GM21737 (cell line): ENCODE data around the gene STAB1.

ENCODE experiments used
- ATAC-seq: cut with Tn5 transposase; IDR thresholded peaks from one replicate; pipeline ENCODE4 v1.9.1; 2021; ENCODE audit warnings: mild to moderate bottlenecking, moderate library complexity; ENCODE audit not compliant: unreplicated experiment

Gene STAB1

DNA sequence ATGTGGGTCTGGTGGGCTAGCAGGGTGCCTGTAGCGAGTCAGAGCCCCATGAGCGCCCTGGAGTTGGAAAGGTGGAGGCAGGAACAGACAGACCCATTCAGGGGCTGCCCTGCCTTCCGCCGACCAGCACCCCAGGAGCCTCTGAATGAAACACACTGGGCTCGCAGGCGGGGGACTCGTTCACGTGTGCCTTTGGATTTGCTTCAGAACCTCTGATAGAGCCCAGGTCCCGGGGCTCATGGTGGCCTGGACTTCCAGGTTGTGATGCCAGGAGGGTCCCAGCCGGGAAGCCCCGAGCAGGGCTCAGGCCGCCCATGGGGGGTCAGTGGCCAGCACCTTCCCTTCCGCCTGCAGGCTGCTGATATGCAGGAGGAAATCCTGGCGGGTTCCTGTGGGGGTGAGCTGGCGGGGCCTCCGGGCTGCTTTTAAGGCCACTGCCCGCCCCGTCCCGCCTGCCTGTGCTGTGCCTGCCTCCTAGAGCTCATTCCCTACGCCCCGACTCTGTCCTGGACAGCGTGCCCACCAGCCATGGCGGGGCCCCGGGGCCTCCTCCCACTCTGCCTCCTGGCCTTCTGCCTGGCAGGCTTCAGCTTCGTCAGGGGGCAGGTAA is at the start of gene STAB1:
Gene STAB1 (plus strand): TSS at position 453 of the 610 bp plus-strand sequence. CDS start 76 bp downstream, at position 529.
- ATAC-seq, result no peak

DNA sequence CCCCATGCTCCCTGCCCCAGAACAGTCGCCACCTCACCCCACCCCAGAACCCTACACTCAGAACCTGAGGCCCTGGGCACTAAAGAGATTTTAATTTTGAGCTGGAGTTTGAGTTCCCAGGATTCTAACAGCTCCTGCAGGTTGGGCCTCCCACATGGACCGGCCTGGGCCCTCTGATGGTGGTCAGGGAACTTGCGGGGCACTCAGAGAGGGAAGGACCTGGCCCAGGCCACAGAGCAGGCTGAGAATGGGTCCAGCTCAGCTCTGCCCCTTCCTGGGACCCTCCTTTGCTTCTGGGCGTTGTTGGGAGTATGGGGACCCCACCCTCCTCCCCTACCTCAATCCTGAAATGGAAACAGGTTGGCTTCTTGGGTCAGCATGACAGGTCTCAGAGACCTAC is 49.1 kb upstream of the STAB1 start:
- ATAC-seq, result no peak

- no peak for ATAC-seq
These were observed 48.3 kb upstream of the STAB1 start for GRCh38 chr3:52446631-52447511.

DNA sequence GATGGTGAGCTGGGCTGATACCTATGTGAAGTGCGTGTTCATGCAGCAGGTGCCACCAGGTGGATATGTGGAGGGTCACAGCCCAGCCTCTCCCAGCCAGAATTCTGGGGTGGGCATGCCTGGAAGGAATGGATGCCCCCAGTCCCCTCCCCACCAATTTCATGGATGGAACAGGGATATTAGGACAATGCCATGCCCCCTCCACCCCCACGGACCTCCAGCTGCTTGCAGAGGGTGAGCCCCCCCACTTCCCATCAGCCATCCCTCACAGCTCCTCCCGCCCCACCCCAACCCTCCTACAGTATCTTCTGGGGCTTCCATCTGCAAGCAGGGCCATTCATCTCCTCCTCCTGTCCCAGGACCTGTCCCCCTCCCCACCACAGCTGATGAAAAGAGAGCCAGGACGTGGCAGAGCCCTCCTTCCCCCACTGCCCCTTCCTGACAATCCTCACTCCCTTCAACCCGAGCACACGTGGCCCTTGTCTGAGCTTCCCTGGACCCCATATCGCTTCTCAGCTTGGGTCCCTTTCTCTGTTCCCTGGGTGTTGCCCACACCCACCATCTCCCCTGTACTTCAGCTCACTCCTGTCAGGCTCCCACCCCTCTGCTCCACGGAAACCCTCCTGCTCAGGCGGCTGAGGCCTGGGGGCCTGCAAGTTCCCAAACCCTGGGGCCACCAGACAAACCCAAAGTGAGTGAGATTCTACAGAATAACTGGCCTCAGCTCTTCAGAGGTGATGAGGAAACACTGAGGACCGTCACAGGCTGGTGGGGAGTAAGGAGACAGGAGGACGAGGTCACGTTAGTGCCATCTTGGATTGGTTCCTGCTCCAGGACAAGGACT is 47.4 kb upstream of the STAB1 start:
- no peak for ATAC-seq

DNA sequence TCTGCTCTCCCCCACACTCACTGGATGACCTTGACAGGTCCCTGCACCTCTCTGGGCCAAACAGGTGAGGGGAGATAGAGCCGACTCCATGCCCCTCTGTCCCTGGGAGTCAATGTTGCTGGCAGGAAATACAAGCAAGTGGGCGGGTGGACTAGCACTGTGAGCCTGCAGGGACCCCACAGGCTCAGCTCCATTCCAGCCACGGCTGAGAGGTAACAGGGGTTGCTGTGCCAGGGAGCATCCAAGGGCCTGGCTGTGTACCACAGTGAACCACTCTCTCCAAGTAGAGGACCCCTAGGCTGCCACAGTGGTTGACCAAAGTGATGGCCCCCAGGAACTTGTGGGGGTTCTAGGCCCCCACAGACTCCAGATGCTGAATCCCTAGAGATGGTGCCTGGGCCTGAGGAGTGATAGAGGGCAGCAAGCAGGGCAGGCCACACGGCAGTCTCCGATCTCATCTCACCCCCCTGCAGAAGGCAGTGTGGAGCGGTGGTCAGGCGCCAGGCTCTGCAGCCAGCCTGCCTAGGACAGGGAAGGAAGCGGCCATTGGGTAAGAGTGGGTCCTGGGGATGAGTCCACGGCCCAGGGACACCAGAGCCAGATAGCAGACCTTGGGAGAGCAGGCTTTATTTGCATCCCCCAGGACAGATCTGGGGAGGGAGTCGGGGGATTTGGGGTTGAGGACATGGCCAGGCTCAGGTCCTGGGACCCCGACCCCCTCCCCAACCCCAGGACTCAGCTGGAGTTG is 44.5 kb upstream of the STAB1 start:
- ATAC-seq, result no peak

DNA sequence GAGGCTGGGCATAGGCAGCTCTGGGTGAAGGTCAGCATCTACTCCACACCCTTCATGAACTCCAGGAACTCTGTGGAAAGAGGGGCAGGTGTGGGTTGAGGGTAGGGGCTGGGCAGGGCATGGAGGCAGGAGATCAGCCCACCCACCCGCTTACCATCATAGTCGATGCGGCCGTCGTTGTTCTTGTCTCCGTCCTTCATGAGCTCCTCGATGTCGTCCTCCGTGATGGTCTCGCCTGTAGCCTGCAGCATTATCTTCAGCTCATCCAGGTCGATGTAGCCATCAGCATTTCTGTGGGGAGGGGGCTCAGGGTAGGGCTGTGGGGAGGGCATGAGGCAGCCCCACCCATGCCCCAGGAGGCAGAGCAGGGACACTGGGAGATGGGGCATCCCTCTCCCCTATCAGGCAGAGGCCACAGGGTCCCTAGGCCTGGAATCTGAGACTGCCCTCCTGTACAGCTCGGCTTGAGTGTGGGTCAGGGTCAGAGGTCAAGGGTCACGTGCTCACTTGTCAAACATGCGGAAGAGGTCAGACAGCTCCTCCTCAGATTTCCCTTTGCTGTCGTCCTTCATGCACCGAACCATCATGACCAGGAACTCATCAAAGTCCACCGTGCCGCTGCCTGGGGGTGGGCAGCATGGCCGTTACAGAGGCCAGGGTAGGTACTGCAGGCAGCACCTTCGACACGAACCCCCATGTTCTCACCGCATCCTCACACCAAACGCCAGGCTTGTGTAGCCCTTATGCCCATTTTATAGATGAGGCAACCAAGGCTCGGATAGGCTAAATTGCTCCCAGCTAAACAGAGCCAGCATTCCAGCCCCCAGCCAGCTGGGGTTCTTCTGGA is 43.7 kb upstream of the STAB1 start:
- no peak for ATAC-seq

GRCh38 chr3:52452126-52452525 is 43.0 kb upstream of the STAB1 start:
- no peak for ATAC-seq

DNA sequence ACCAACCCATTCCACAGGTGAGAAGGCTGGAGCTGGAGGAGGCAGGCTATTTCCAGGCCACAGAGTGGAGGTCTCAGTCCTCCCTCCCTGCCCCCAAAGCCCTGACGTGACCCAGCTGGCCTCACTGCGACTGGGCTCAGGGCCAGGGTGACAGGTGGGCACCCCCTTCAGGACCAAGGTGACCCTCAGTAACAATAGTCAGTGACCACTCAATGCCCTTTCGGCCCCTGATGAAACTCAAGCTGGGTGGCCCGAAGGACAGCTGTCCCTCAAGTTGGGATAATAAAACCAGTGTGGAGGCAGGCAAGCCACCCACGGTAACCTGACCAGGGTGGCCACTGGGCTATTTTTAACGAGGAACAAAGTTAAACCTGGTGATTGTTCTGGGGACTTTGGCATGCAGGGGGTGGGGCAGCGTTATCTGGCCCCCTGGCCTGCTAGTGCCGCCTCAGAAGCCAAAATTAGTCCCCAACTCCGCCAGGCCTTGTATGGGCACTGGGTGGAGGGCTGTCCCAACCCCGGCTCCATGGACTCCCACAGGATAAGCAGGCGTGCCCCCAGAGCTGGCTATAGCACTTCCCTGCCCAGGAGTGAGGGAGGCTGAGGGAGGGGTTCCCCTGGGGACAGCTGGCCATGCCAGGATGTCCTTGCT is 42.4 kb upstream of the STAB1 start:
- no peak for ATAC-seq

- no peak for ATAC-seq
These were observed 41.5 kb upstream of the STAB1 start, which contains the start of gene TNNC1 for GRCh38 chr3:52453496-52454249. Gene TNNC1, minus strand, starts transcription at chr3:52454041. Its CDS starts 26 bp downstream, at chr3:52454015.

- no peak for ATAC-seq
These were observed 40.7 kb upstream of the STAB1 start for GRCh38 chr3:52454250-52454937.

GRCh38 chr3:52454938-52455282 is 40.2 kb upstream of the STAB1 start:
- no peak for ATAC-seq

DNA sequence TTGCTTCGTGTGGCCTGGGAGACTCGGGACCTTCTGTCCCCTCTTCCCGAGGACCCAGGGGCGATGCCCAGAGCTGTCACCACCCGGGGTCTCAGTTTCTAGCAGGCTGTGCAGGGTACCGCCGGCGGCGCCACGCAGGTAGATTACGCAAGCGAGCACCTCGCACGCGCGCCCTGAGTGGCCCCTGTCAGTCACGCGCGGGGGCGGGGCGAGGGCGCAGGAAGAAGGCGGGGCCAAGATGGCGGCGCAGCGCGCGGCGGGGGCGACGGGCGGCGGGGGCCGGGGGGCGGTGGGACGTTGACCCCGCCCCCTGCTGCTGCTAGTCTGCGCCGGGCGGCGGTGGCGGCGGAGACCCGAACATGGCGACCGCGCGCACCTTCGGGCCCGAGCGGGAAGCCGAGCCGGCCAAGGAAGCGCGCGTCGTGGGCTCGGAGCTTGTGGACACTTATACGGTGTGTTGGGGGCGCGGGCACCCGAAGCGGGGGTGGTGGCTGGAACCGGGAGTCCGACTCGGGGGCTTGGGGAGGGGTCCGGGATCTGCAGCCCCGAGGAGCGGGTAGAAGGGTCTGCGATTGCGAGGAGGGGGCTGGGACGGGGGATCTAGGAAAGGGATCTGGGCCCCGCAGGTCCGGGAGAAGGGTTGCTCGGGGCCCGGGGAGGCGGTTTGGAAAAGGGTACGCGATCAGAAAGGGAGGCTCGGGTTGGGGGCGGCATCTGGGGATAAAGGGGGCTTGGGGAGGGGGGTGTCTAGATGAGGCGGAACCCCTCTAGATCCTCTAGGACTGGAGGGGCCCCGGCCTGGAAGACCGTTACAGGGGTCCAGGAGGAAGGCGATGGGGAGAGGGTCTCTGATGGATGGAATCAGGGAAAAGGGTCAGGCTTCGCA is 39.6 kb upstream of the STAB1 start, which contains the start of gene NISCH:
Gene NISCH (plus strand): TSS at position 322 of the 886 bp plus-strand sequence. CDS start 38 bp downstream, at position 360.
- peak; percentile 75 for ATAC-seq

DNA sequence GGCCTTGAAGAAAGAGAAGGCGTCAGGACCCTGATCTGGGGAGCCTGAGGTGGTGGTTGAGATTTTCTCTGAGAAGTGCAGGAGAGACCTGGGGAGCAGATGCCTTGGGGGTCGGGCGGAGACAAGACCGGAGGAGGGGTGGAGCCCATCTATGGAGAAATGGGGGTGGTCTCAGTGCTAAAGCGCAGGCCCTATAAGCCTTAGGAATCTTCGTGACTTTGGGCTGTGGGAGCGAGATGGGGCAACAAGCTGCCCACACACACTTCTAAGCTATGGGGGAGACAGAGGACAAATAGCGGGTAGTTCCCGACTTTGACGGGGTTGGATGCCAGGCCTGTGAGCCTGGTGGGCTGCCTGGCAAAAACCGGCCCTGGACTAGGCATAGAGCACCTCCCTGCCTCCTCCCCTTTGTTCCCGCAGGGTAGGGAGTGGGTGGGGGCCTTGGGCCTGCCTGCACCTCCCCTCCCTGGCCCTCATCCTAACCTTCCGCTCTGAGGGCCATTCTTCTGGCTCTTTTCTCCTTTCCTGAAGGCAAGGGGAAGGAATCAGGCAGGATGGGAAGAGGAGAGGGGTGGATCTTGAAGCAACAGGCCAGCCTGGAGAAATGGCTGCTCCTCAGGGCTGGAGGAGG is 38.9 kb upstream of the STAB1 start:
- no peak for ATAC-seq

DNA sequence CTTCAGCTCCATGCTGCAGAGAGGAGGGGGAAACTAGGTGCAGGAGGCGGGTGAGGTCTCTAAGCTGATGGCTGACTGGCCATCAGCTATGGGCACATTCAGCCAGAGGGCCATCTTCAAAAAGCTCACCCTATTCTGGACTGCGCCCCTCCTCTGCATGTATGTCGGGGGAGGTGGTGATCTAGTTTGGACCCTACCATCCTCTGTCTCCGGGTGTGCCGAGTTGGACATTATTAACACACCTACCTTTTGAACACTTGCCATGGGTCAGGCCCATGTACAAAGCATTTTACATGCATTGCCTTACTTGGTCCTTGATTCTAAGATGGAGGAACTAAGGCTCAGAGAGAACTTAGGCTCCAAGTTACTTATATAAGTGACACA is 38.3 kb upstream of the STAB1 start:
- no peak for ATAC-seq

- ATAC-seq, result no peak
These were observed 36.9 kb upstream of the STAB1 start for GRCh38 chr3:52458031-52458760.
